K562 (cell line): ENCODE results near the gene PTRH1. TPM values are rescaled to one million over a fixed set of nuclear protein-coding genes. Genes with fewer than 3 reads are reported as not detected.

Experiments used
- ATAC-seq: fragments of 200-7000 bp; cut with Tn5 transposase; 3 replicates; pipeline ENCODE4 v1.9.1; 2020; ENCODE audit warnings: moderate library complexity
- BruUV-seq: library from RNA; stranded (reverse); fragments of 400-500 nt; replicated peaks from 2 replicates; lab custom pipeline; 2021; lab: Mats Ljungman, UMichigan
- CTCF ChIA-PET: fragments of 300-600 bp; formaldehyde crosslinking; extraction: SDS; loops from one replicate; lab custom pipeline; 2021; ENCODE audit warnings: low intra/inter-chr PET ratio; lab: Yijun Ruan, JAX
- POLR2A ChIA-PET: fragments of 300-600, 350-650 bp; sonication (Branson Sonifier 250); formaldehyde crosslinking; extraction: SDS; loops from one replicate; lab custom pipeline; 2021; ENCODE audit warnings: antibody characterized with exemption, inconsistent platforms; lab: Yijun Ruan, JAX
- DNase-seq, 4 experiments: peaks; one replicate each; pipeline versions ENCODE4 v3.0.0 to v3.0.0-alpha.2; 2011 to 2018; ENCODE audit warnings: low spot score in 3 of 4, mixed read lengths in 3 of 4; ENCODE audit errors: extremely low read depth in 1 of 4
- FAIRE-seq: peaks from 2 replicates; lab custom pipeline; 2011; peaks lifted over from hg19 to GRCh38; lab: Jason Lieb, UNC
- H2AFZ ChIP-seq: 2 replicates; pipeline ENCODE4 v1.6.0; 2011; ENCODE audit warnings: low read depth, low read length, control low read depth, inconsistent platforms
- H3K27ac ChIP-seq: fragments of 200-600 bp; 3 replicates; pipeline ENCODE4 v1.8.0; 2011; ENCODE audit warnings: low read depth, mild to moderate bottlenecking, control low read depth, inconsistent platforms, low read length, moderate library complexity, mixed read lengths; ENCODE audit errors: extremely low read depth
- H3K27me3 ChIP-seq, 2 experiments: fragments of 300-600 bp in 1 of 2; 2 replicates in 1 of 2; 3 replicates in 1 of 2; pipeline versions ENCODE4 v1.6.0 to v1.8.0; 2011; ENCODE audit warnings: inconsistent platforms in 2 of 2, low read length in 2 of 2, mild to moderate bottlenecking in 1 of 2, mixed read lengths in 1 of 2, moderate library complexity in 1 of 2; ENCODE audit not compliant: control insufficient read depth in 2 of 2, insufficient read depth in 2 of 2
- H3K36me3 ChIP-seq: fragments of 300-600 bp; 3 replicates; pipeline ENCODE4 v1.8.0; 2011; ENCODE audit warnings: mild to moderate bottlenecking, low read length, inconsistent platforms; ENCODE audit not compliant: control insufficient read depth, insufficient read depth
- H3K4me1 ChIP-seq, 2 experiments: fragments of 200-600 bp in 1 of 2; replicated peaks in 1 of 2; 2 replicates in 1 of 2; 3 replicates in 1 of 2; pipeline versions ENCODE4 v1.5.1 to v1.8.0; 2011; ENCODE audit warnings: inconsistent platforms in 2 of 2, low read length in 2 of 2, mild to moderate bottlenecking in 1 of 2, mixed read lengths in 1 of 2, moderate library complexity in 1 of 2; ENCODE audit not compliant: control insufficient read depth in 2 of 2, insufficient read depth in 2 of 2
- H3K4me2 ChIP-seq: 2 replicates; pipeline ENCODE4 v1.6.1; 2011; ENCODE audit warnings: low read length, control low read depth, inconsistent platforms, mixed read lengths; ENCODE audit not compliant: insufficient read depth
- H3K4me3 ChIP-seq: fragments of 200-600 bp; sonication (generic), shearing (Covaris generic); 2 replicates; pipeline ENCODE4 v1.5.1; 2016; ENCODE audit warnings: control low read depth, inconsistent platforms
- H3K79me2 ChIP-seq: fragments of 200-600 bp; 3 replicates; pipeline ENCODE4 v1.8.0; 2011; ENCODE audit warnings: low read length, inconsistent platforms; ENCODE audit not compliant: control insufficient read depth, insufficient read depth
- H3K9ac ChIP-seq, 2 experiments: 2 replicates each; pipeline versions ENCODE4 v1.6.0 to v1.6.1; 2011; ENCODE audit warnings: low read depth in 2 of 2, low read length in 2 of 2, control low read depth in 1 of 2, inconsistent platforms in 1 of 2, mild to moderate bottlenecking in 1 of 2, mixed read lengths in 1 of 2; ENCODE audit not compliant: insufficient read depth in 1 of 2
- H3K9me1 ChIP-seq: one replicate; pipeline ENCODE4 v1.6.0; 2011; ENCODE audit warnings: inconsistent platforms, mild to moderate bottlenecking, low read length, moderate library complexity; ENCODE audit not compliant: control insufficient read depth, insufficient read depth
- H3K9me3 ChIP-seq: replicated peaks from 2 replicates; pipeline ENCODE4 v1.5.1; 2011; ENCODE audit warnings: low read depth, low read length, inconsistent platforms; ENCODE audit not compliant: control insufficient read depth, insufficient read depth
- H4K20me1 ChIP-seq: replicated peaks from 2 replicates; pipeline ENCODE4 v1.6.1; 2011; ENCODE audit warnings: low read length, inconsistent platforms, mixed read lengths; ENCODE audit not compliant: control insufficient read depth, insufficient read depth
- ASH1L ChIP-seq: fragments of 450-650 bp; IDR thresholded peaks from 2 replicates; pipeline ENCODE4 v1.6.1; 2018; ENCODE audit warnings: borderline replicate concordance, mild to moderate bottlenecking, low read depth; ENCODE audit not compliant: partially characterized antibody
- ATF2 ChIP-seq: sonication (generic); formaldehyde crosslinking; IDR thresholded peaks from 2 replicates; pipeline ENCODE4 v1.8.1; 2022; ENCODE audit warnings: missing genetic modification reagents
- BRCA1 ChIP-seq, 2 experiments: fragments of 450-650 bp in 1 of 2; sonication (generic) in 1 of 2; formaldehyde crosslinking in 1 of 2; IDR thresholded peaks; 2 replicates each; pipeline versions ENCODE4 v1.5.0 to v1.6.1; 2017 to 2020; ENCODE audit warnings: mild to moderate bottlenecking in 1 of 2, missing genetic modification reagents in 1 of 2
- COPS2 ChIP-seq: fragments of 450-650 bp; conservative IDR thresholded peaks from 2 replicates; pipeline ENCODE4 v1.6.1; 2016; ENCODE audit warnings: mild to moderate bottlenecking, moderate library complexity
- E2F3 ChIP-seq: fragments of 250-450 bp; sonication (Bioruptor Pico); IDR thresholded peaks from 2 replicates; pipeline ENCODE4 v1.4.0; 2020; ENCODE audit warnings: mild to moderate bottlenecking
- HBP1 ChIP-seq: fragments of 450-650 bp; formaldehyde crosslinking; IDR thresholded peaks from 2 replicates; pipeline ENCODE4 v1.4.0; 2022; ENCODE audit warnings: missing genetic modification characterization
- MAFF ChIP-seq: IDR thresholded peaks from 2 replicates; pipeline ENCODE4 v1.6.1; 2012; ENCODE audit warnings: low read length, improper control_type of control experiment
- MTF1 ChIP-seq: fragments of 250-450 bp; sonication (Bioruptor Pico); IDR thresholded peaks from 2 replicates; pipeline ENCODE4 v1.9.0; 2021; ENCODE audit warnings: moderate library complexity, mild to moderate bottlenecking, inconsistent platforms, borderline replicate concordance
- TRIM28 ChIP-seq: fragments of 450-650 bp; IDR thresholded peaks from 2 replicates; pipeline ENCODE4 v1.6.1; 2017
- XRCC5 ChIP-seq: fragments of 200-400 bp; formaldehyde crosslinking; IDR thresholded peaks from 2 replicates; pipeline ENCODE4 v1.6.1; 2017; ENCODE audit warnings: low read depth, mild to moderate bottlenecking, low read length
- ZBTB12 ChIP-seq: fragments of 250-450 bp; sonication (Bioruptor Pico); IDR thresholded peaks from 2 replicates; pipeline ENCODE4 v1.4.0; 2020
- ZNF699 ChIP-seq: fragments of 250-450 bp; sonication (Bioruptor Pico); IDR thresholded peaks from 2 replicates; pipeline ENCODE4 v1.8.0; 2021; ENCODE audit warnings: mild to moderate bottlenecking, moderate library complexity; ENCODE audit not compliant: insufficient replicate concordance
- ZNF717 ChIP-seq: fragments of 250-450 bp; sonication (Bioruptor Pico); IDR thresholded peaks from 2 replicates; pipeline ENCODE4 v1.5.0; 2021
- ZNF830 ChIP-seq: fragments of 250-450 bp; sonication (Bioruptor Pico); IDR thresholded peaks from 2 replicates; pipeline ENCODE4 v1.5.0; 2021; ENCODE audit warnings: mild to moderate bottlenecking
- WGBS: fragments of 100-300 bp; shearing (Covaris generic); methylation state at CpG from one replicate; pipeline ENCODE4 v1.1.6; 2016; ENCODE audit warnings: low coverage, mixed read lengths; ENCODE audit not compliant: insufficient coverage; ENCODE audit errors: missing lambda C conversion rate; 5-methylcytosine and 5-hydroxymethylcytosine counted together
- in situ Hi-C: fragments of 300-500 bp; cut with MboI; formaldehyde crosslinking; loops from 4 replicates; pipeline ENCODE4 v1.15.0; 2018; ENCODE audit warnings: inconsistent platforms, mixed read lengths
- intact Hi-C: fragments of 100-400 bp; cut with micrococcal nuclease; formaldehyde crosslinking; loops from 2 replicates; pipeline ENCODE4 v1.14.2; 2022
- polyA plus RNA-seq, 8 experiments: library from polyadenylated mRNA; depleted of rRNA in 4 of 8; stranded (reverse) in 5 of 8; unstranded in 3 of 8; fragments of >200 nt; fragmentation: Nextera tagmentation in 2 of 8; fragmentation: Illumina TruSeq in 1 of 8; extraction: Ambion mirVana in 2 of 8; extraction: Trizol in 1 of 8; gene quantifications; 2 replicates each; pipeline versions ENCODE4 v1.2.1 to v1.2.3, GENCODE V29; 2011 to 2014; ENCODE audit warnings: inconsistent platforms in 1 of 8, missing spikeins in 1 of 8
- total RNA-seq, 7 experiments: library from RNA; depleted of rRNA in 6 of 7; stranded (reverse); fragments of >200 nt in 6 of 7; fragmentation: Illumina TruSeq in 2 of 7; extraction: Trizol in 2 of 7; gene quantifications; 2 replicates each; pipeline versions ENCODE4 v1.2.1 to v1.2.3, GENCODE V29; 2011 to 2021; ENCODE audit warnings: low replicate concordance in 1 of 7
- TF ChIP-seq, protein P1 (sequence below): fragments of 250-450 bp; sonication (Bioruptor Pico); IDR thresholded peaks from 2 replicates; pipeline ENCODE4 v1.5.0; 2021

Gene PTRH1
- total and polyA plus RNA-seq, 9 of the 15 experiments (the other 6 are each of a cell fraction or from before 2014, with no cell fraction given) = 0.63 to 43.1 (median 5.7) TPM

DNA sequence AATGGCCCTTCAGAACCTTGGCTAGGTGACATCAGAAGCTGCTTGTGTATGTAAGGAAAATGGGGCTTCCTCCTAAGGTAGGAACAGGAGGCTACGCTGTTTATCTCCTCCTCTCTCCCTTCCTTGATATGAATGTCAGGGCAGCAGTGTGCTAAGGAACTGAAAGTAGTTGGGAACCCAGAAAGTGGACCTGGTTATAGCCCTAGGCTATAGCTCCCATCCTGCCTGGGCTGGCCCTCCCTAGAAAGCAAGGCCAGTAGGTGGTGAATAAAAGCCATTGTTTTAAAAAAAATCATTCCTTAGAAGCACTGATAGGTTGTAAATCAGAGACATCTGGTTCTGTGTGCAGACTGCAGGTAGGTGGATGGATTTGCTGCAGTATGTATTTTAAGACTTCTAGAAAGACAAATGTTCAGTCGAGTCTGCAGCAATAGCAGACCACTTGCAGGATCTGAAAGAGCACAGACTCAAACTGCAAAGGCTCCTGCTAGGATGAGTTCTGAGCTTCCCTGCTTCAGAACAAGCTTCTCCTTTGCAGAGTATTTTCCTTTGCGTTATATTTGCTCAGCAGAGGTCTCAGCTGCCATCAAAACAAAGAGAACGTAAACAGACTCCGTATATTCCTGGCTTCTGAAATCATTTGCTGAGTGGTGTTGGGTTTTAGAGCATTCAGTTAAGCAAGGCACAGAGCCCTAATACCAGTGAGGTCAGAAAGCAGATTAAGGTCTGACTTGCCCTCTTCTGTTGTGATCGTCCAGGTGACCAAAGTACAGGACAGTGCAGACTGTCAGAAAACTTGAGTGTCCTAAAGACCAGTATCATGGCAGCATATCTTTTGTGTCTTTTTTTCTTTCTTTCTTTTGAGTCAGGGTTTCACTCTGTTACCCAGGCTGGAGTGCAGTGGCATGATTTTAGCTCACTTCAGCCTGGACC is 28.7 kb downstream of the PTRH1 start:
- in situ Hi-C loops = no loop called here
- Histone ChIP-seq H3K4me2 (no peak overlapping the region), H2AFZ (no peak overlapping the region), H3K27me3 (no peaks in the 10 kb centered on the region), H3K9me1 (no peaks in the 10 kb centered on the region), H3K9me3 (no peaks in the 10 kb centered on the region), H3K27ac (no peak overlapping the region), H3K79me2 (no peaks in the 10 kb centered on the region), H3K9ac (no peak overlapping the region), H3K4me1 (no peaks in the 10 kb centered on the region), H3K36me3 (peaks cover 20% of the 10 kb centered on the region; the same call in 2 of the 3 replicates), H4K20me1 (no peaks in the 10 kb centered on the region), H3K4me3 (no peak overlapping the region)
- TF ChIP-seq, protein P1, sequence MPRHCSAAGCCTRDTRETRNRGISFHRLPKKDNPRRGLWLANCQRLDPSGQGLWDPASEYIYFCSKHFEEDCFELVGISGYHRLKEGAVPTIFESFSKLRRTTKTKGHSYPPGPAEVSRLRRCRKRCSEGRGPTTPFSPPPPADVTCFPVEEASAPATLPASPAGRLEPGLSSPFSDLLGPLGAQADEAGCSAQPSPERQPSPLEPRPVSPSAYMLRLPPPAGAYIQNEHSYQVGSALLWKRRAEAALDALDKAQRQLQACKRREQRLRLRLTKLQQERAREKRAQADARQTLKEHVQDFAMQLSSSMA (CRISPR knock-in tag) = no peak
- TF ChIP-seq HBP1 (CRISPR knock-in tag) (no peak), ZNF717 (CRISPR knock-in tag) (no peak), E2F3 (no peak), TRIM28 (no peak), ZNF699 (CRISPR knock-in tag) (no peak), ASH1L (no peak), MTF1 (no peak), ZBTB12 (CRISPR knock-in tag) (no peak), ATF2 (CRISPR knock-in tag) (no peak), XRCC5 (no peak), BRCA1 (IDR thresholded peaks at IDR 0.05) (no peak), BRCA1 (CRISPR knock-in tag; IDR thresholded peaks at IDR 0.05) (no peak), COPS2 (no peak), ZNF830 (no peak), MAFF (no peak)
- no peak for ATAC-seq
- ChIA-PET CTCF (no interaction called here), POLR2A (interaction anchor here (0.8 to 1.1 kb wide), 2 partner anchors 22 to 217 kb away, joined by 3 read pairs; no protein-coding TSS in a partner anchor)
- DNase-seq = no peak
- no TSS peak for BruUV-seq
- WGBS = 55% methylated on average over 6 of the region's 6 CpGs
- no peak for FAIRE-seq
- intact Hi-C loops = no loop called here
